Measurements from ENCODE around the gene POLD3. TPM values are rescaled to one million over a fixed set of nuclear protein-coding genes. Genes with fewer than 3 reads are reported as not detected.

The POLD3 gene
- total RNA-seq, 2 experiments from 2014 or later, result 4.6 to 5.2 TPM

GRCh38 chr11:74687237-74688023 is 95.0 kb downstream of the POLD3 start:
- no peak for ATAC-seq (ENCODE audit: poor library complexity)
- intact Hi-C loops (cut with DNase I, micrococcal nuclease), result no loop called here
- peaks cover 7 to 11% of the 10 kb centered on the region in 2 experiments for H3K27me3 ChIP-seq (ENCODE audit: control insufficient read depth in 1 of 2, insufficient read depth in 2 of 2, low read length in 2 of 2)
- no peak overlapping the region for H3K27ac Mint-ChIP-seq
- TF ChIP-seq, protein P1, sequence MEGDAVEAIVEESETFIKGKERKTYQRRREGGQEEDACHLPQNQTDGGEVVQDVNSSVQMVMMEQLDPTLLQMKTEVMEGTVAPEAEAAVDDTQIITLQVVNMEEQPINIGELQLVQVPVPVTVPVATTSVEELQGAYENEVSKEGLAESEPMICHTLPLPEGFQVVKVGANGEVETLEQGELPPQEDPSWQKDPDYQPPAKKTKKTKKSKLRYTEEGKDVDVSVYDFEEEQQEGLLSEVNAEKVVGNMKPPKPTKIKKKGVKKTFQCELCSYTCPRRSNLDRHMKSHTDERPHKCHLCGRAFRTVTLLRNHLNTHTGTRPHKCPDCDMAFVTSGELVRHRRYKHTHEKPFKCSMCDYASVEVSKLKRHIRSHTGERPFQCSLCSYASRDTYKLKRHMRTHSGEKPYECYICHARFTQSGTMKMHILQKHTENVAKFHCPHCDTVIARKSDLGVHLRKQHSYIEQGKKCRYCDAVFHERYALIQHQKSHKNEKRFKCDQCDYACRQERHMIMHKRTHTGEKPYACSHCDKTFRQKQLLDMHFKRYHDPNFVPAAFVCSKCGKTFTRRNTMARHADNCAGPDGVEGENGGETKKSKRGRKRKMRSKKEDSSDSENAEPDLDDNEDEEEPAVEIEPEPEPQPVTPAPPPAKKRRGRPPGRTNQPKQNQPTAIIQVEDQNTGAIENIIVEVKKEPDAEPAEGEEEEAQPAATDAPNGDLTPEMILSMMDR (IDR thresholded peaks at IDR 0.05), result no peak
- H3K36me3 ChIP-seq (ENCODE audit: insufficient read depth, low read length), result no peaks in the 10 kb centered on the region
- no peak overlapping the region for H3K27ac ChIP-seq (ENCODE audit: low read depth in 1 of 2, low read length in 2 of 2)
- H3K4me3 Mint-ChIP-seq, result no peak overlapping the region
- no peaks in the 10 kb centered on the region for H3K4me1 Mint-ChIP-seq (ENCODE audit: low read depth)
- ChIA-PET POLR2A (no interaction called here), CTCF (interaction anchor here (0.9 to 1.4 kb wide), 2 partner anchors 15 to 16 kb away, joined by 4 read pairs; no protein-coding TSS in a partner anchor)
- H3K27me3 Mint-ChIP-seq, result peaks cover 24% of the 10 kb centered on the region
- H3K4me3 ChIP-seq (ENCODE audit: low read length), result no peak overlapping the region
- H3K9me3 Mint-ChIP-seq, result no peaks in the 10 kb centered on the region
- DNase-seq, result no peak
- H3K4me1 ChIP-seq (ENCODE audit: insufficient read depth, low read length), result peaks cover 6% of the 10 kb centered on the region
- H3K36me3 Mint-ChIP-seq (ENCODE audit: low read depth), result no peaks in the 10 kb centered on the region
- peaks cover 0 to 6% of the 10 kb centered on the region in 2 experiments for H3K9me3 ChIP-seq (ENCODE audit: control insufficient read depth in 1 of 2, insufficient read depth in 1 of 2, low read length in 2 of 2)

DNA sequence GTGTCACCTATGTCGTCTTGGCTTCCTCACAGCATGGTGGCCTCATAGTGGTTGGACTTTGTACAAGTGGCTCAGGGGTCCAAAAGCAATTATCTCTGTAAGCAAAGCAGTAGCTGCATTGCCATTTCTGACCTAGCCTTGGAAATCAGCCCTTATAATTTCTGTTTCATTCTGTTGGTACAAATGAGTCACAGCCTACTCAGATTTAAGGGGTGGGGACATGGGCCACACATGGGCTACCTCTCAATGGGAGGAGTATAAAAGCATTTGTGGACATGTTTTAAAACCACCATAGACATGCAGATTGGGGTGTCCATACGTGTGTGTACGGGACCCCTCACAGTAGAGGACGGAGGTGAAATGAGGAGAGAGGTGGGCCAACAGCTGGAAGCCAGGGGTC is 97.3 kb downstream of the POLD3 start:
- no peak overlapping the region for H3K4me3 Mint-ChIP-seq
- Histone ChIP-seq H3K36me3 (ENCODE audit: insufficient read depth, low read length) (no peaks in the 10 kb centered on the region), H3K4me1 (ENCODE audit: insufficient read depth, low read length) (no peaks in the 10 kb centered on the region), H3K4me3 (ENCODE audit: low read length) (no peak overlapping the region), H3K27ac (ENCODE audit: low read depth in 1 of 2, low read length in 2 of 2) (no peak overlapping the region), H3K9me3 (ENCODE audit: control insufficient read depth in 1 of 2, insufficient read depth in 1 of 2, low read length in 2 of 2) (no peaks in the 10 kb centered on the region), H3K27me3 (ENCODE audit: control insufficient read depth in 1 of 2, insufficient read depth in 2 of 2, low read length in 2 of 2) (no peaks in the 10 kb centered on the region)
- TF ChIP-seq, protein P1 (IDR thresholded peaks at IDR 0.05), result no peak
- ATAC-seq (ENCODE audit: poor library complexity), result no peak
- peaks cover 17% of the 10 kb centered on the region for H3K27me3 Mint-ChIP-seq
- POLR2A ChIA-PET, result no interaction called here
- no peaks in the 10 kb centered on the region for H3K9me3 Mint-ChIP-seq
- intact Hi-C loops (cut with DNase I, micrococcal nuclease), result no loop called here
- H3K27ac Mint-ChIP-seq, result no peak overlapping the region
- H3K36me3 Mint-ChIP-seq (ENCODE audit: low read depth), result no peaks in the 10 kb centered on the region
- no peak for DNase-seq
- H3K4me1 Mint-ChIP-seq (ENCODE audit: low read depth), result no peaks in the 10 kb centered on the region
- CTCF ChIA-PET, result no interaction called here

GRCh38 chr11:74691755-74692154 is 99.4 kb downstream of the POLD3 start:
- Histone ChIP-seq H3K27me3 (ENCODE audit: control insufficient read depth in 1 of 2, insufficient read depth in 2 of 2, low read length in 2 of 2) (peaks cover 0 to 4% of the 10 kb centered on the region in 2 experiments), H3K9me3 (ENCODE audit: control insufficient read depth in 1 of 2, insufficient read depth in 1 of 2, low read length in 2 of 2) (no peaks in the 10 kb centered on the region), H3K36me3 (ENCODE audit: insufficient read depth, low read length) (no peaks in the 10 kb centered on the region), H3K27ac (ENCODE audit: low read depth in 1 of 2, low read length in 2 of 2) (no peak overlapping the region), H3K4me1 (ENCODE audit: insufficient read depth, low read length) (no peaks in the 10 kb centered on the region), H3K4me3 (ENCODE audit: low read length) (no peak overlapping the region)
- no peaks in the 10 kb centered on the region for H3K4me1 Mint-ChIP-seq (ENCODE audit: low read depth)
- intact Hi-C loops (cut with DNase I, micrococcal nuclease), result no loop called here
- no peak overlapping the region for H3K27ac Mint-ChIP-seq
- ChIA-PET CTCF (interaction anchor here (1.0 kb wide), 1 partner anchor 11 kb away, joined by 4 read pairs; no protein-coding TSS in a partner anchor), POLR2A (no interaction called here)
- TF ChIP-seq, protein P1 (IDR thresholded peaks at IDR 0.05), result no peak
- DNase-seq (no peak), ATAC-seq (ENCODE audit: poor library complexity) (no peak)
- H3K4me3 Mint-ChIP-seq, result no peak overlapping the region
- H3K9me3 Mint-ChIP-seq, result no peaks in the 10 kb centered on the region
- no peaks in the 10 kb centered on the region for H3K36me3 Mint-ChIP-seq (ENCODE audit: low read depth)
- H3K27me3 Mint-ChIP-seq, result peaks cover 10% of the 10 kb centered on the region

Other genes starting within 250 kb of the POLD3 start
- gene PGM2L1, start 194.1 kb upstream of the POLD3 start, total RNA-seq, result 10 to 100 TPM; 10.2 to 11.8 TPM
- under 1 TPM; 0.08 to 0.22 TPM for gene KCNE3, start 125.0 kb upstream of the POLD3 start, total RNA-seq
- gene LIPT2, start 98.9 kb upstream of the POLD3 start, total RNA-seq, result 10 to 100 TPM; 10.7 to 10.9 TPM
- gene CHRDL2, start 138.8 kb downstream of the POLD3 start, total RNA-seq, result not detected
- gene RNF169, start 156.3 kb downstream of the POLD3 start, total RNA-seq, result 10 to 100 TPM; 15.2 to 15.5 TPM